ENCODE data around the gene SLC9A3.
"Not testable (repeated sequence)": the region's sequence is repeated elsewhere in the genome, so short reads cannot be mapped to it uniquely, and the experiment has no call there.

The SLC9A3 gene

GRCh38 chr5:488744-489688, 35.2 kb downstream of the SLC9A3 start:
- no peak for DNase-seq (ENCODE audit: low spot score)

- no peak for DNase-seq (ENCODE audit: low spot score)
Measured at GRCh38 chr5:488241-488640, 36.0 kb downstream of the SLC9A3 start.

- not testable (repeated sequence) for DNase-seq (ENCODE audit: low spot score)
Measured at GRCh38 chr5:486597-486996, 37.7 kb downstream of the SLC9A3 start.

GRCh38 chr5:485946-486491, 38.2 kb downstream of the SLC9A3 start:
- no peak for DNase-seq (ENCODE audit: low spot score)

- DNase-seq (ENCODE audit: low spot score): no peak
Measured at GRCh38 chr5:485113-485945, 38.9 kb downstream of the SLC9A3 start.

GRCh38 chr5:484556-484955, 39.7 kb downstream of the SLC9A3 start:
- DNase-seq (ENCODE audit: low spot score): no peak

GRCh38 chr5:483434-484140, 40.7 kb downstream of the SLC9A3 start:
- DNase-seq (ENCODE audit: low spot score): no peak

- DNase-seq (ENCODE audit: low spot score): no peak
Measured at GRCh38 chr5:483011-483410, 41.2 kb downstream of the SLC9A3 start.

- no peak for DNase-seq (ENCODE audit: low spot score)
Measured at GRCh38 chr5:482506-482905, 41.7 kb downstream of the SLC9A3 start.

GRCh38 chr5:482021-482420, 42.2 kb downstream of the SLC9A3 start:
- DNase-seq (ENCODE audit: low spot score): no peak

GRCh38 chr5:481347-481746, 42.9 kb downstream of the SLC9A3 start:
- no peak for DNase-seq (ENCODE audit: low spot score)

- DNase-seq (ENCODE audit: low spot score): no peak
Measured at GRCh38 chr5:479566-480319, 44.5 kb downstream of the SLC9A3 start.

- DNase-seq (ENCODE audit: low spot score): no peak
Measured at GRCh38 chr5:478982-479535, 45.2 kb downstream of the SLC9A3 start.

GRCh38 chr5:478369-478981, 45.8 kb downstream of the SLC9A3 start:
- no peak for DNase-seq (ENCODE audit: low spot score)

- no peak for DNase-seq (ENCODE audit: low spot score)
Measured at GRCh38 chr5:477871-478270, 46.4 kb downstream of the SLC9A3 start.

GRCh38 chr5:477247-477646, 47.0 kb downstream of the SLC9A3 start:
- no peak for DNase-seq (ENCODE audit: low spot score)

- no peak for DNase-seq (ENCODE audit: low spot score)
Measured at GRCh38 chr5:476814-477175, 47.5 kb downstream of the SLC9A3 start.

- no peak for DNase-seq (ENCODE audit: low spot score)
Measured at GRCh38 chr5:476102-476813, 48.0 kb downstream of the SLC9A3 start.

GRCh38 chr5:475704-476101, 48.5 kb downstream of the SLC9A3 start:
- DNase-seq (ENCODE audit: low spot score): no peak

Measured in AG08396 (cell line).